ENCODE measurements around the gene ZNF558.
"Not testable (repeated sequence)": the region's sequence is repeated elsewhere in the genome, so short reads cannot be mapped to it uniquely, and the experiment has no call there.

ZNF558 gene

DNA sequence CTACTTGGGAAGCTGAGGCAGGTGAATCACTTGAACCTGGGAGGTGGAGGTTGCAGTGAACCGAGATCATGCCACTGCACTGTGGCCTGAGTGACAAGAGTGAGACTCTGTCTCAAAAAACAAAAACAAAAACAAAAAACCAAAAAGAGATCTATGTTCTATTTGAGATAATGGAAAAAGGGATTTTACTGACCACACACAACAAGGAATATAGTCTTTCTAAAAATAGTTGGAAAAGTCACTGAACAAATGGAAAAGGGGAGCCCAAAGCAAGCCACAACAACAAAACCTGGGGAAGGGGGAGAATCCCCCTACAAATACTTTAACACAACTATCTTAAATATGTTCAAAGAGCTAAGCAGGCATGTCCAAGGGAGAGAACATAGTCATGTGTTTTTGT is 37.3 kb downstream of the ZNF558 start:
- no peak for DNase-seq

DNA sequence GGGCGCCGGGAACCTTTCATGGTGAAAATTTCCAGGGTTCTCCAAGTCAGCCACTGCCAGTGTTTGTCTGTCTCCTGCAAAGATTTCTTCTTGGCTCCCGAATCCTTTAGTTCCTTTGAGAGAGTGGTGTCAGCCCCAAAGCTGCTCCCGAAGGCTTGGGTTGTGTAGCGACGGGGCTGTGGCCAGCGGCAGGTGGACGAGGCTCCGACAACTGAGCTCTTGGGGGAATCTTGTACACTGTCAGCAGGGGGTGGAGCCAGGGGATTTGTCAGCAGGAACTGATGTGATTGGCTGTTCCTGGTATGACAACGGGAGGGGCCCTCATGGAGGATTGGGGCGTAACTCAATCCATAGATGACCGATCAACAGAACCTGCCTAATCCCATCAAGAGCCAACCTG is 58.5 kb downstream of the ZNF558 start:
- DNase-seq = not testable (repeated sequence)

DNA sequence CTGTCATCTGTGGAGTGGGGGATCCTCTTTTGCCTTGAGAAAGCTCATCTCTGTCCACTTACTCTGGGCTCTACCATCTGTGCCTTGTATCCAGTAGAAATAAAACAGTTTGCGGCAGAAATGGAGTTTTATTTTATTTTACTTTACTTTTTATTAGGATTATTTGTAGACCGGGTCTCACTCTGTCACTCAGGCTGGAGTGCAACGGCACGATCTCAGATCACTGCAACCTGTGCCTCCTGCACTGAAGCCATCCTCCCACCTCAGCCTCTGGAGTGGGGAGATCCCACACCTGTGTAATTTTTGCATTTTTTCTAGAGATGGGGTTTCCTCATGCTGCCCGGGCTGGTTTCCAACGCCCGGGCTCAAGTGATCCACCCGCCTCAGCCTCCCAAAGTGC is 62.8 kb downstream of the ZNF558 start:
- not testable (repeated sequence) for DNase-seq

DNA sequence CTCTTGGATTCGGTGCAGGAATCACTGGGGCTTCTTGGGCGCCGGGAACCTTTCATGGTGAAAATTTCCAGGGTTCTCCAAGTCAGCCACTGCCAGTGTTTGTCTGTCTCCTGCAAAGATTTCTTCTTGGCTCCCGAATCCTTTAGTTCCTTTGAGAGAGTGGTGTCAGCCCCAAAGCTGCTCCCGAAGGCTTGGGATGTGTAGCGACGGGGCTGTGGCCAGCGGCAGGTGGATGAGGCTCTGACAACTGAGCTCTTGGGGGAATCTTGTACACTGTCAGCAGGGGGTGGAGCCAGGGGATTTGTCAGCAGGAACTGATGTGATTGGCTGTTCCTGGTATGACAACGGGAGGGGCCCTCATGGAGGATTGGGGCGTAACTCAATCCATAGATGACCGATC is 64.8 kb downstream of the ZNF558 start:
- DNase-seq = not testable (repeated sequence)

Data from SW 1271 (cell line).